GM19025 (cell line): ENCODE measurements around the gene ITPK1.
"Not testable (repeated sequence)": the region's sequence is repeated elsewhere in the genome, so short reads cannot be mapped to it uniquely, and the experiment has no call there.

Source experiments
- ATAC-seq: cut with Tn5 transposase; IDR thresholded peaks from one replicate; pipeline ENCODE4 v1.9.1; 2021; ENCODE audit warnings: mild to moderate bottlenecking, low read depth, moderate library complexity; ENCODE audit not compliant: unreplicated experiment

The ITPK1 gene

GRCh38 chr14:93106541-93107156 is 9.1 kb downstream of the ITPK1 start:
- no peak for ATAC-seq

GRCh38 chr14:93105856-93106255 is 9.9 kb downstream of the ITPK1 start:
- ATAC-seq, result not testable (repeated sequence)

DNA sequence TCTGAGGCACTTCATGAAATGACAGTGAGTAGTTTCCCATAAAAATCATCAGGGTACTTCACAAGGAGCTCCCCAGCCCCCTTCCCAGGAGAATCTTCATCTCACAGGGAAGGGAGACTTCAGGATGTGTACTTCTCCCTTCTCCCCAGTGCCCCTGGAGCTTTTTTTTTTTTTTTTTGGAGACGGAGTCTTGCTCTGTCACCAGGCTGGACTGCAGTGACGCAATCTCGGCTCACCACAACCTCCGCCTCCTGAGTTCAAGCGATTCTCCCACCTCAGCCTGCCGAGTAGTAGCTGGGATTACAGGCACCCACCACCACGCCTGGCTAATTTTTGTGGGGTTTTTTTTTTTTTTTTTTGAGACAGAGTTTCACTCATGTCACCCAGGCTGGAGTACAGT is 10.4 kb downstream of the ITPK1 start:
- no peak for ATAC-seq

DNA sequence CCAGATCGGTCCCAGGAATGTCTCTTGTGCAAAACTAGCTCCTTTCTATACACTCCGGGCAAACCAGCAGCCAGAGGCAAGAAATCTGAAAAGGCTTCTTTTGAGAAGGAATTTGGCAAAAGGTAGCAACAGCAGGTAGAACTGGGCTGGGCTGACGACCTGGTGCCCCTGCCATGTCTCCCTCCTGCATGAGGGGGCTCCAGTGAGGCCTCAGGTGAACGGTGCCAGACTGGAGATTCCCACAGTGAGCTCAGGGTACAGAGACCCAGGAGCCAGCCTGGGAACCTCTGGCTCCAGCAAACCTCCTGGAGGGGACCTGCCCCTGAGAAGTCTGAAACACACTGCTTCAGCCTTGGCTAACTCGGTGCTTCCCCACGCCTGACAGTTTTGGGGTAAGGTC is 10.8 kb downstream of the ITPK1 start:
- ATAC-seq, result no peak

DNA sequence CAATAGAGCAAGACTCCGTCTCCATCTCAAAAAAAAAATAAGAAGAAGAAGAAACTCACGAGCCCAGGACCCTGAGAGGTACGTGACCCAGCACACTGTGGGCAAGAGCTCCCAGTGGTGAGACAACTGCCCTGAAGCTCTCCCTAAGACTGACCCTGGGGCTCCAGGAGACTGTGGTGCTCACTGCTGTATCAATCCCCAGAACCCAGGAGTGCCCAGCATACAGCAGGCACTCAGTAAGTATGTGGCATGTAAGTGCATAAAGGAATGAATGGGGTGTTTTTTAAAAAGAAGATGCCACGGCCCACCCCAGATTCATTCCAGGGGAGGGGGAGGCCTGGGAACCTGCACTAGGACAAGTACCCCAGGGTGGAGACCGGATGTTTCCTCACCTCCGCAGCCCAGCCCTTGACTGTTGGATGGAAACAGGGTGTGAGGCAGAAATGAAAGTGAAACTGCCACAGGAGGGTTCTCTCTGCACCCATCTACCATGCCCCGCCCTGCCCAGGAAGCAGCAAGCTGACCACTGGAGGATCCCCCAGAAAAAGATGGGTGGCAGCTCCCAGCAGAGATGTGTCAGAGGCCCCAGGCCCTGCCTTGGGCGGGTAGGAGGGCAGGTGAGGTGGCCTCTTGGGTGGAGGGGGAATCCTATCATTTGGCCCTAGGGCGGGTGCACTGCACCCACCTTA is 12.2 kb downstream of the ITPK1 start:
- ATAC-seq, result peak; percentile 96

DNA sequence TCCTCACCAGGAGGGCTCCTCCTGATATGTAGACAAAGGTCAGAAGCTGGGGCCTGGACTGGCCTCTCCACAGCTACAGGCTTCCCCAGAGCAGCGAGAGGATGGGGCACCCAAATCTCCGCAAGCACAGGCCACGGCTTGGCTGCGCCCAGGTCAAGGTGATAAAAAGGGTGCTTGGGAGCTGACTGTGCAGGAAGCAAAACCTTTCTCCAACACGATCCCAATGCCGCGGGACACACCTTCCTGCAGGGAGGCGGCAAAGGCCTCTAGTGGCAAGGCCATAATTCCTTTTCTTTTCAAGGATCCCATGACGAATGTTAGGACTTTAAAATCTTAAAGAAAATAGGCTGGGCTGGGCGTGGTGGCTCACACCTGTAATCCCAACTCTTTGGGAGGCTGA is 13.6 kb downstream of the ITPK1 start:
- ATAC-seq, result no peak

DNA sequence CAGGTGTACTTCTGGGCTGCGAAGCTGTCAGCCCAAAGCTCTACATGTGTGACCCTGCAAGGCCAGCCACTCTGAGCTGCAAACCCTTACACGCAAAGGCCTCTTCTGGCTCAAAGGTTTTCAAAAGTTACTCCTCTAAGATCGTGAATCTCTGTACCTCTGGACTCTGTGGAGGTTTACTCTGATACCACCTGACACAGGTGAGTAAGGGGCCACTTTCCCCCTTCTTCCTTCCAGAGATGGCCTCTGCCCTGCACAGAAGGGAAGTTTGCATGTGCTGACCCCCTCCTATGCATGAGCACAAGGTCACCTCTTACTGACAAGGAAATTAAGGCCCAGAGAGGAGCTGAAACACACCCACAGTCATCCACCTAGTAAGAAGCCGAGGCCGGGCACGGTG is 14.5 kb downstream of the ITPK1 start:
- ATAC-seq, result no peak

DNA sequence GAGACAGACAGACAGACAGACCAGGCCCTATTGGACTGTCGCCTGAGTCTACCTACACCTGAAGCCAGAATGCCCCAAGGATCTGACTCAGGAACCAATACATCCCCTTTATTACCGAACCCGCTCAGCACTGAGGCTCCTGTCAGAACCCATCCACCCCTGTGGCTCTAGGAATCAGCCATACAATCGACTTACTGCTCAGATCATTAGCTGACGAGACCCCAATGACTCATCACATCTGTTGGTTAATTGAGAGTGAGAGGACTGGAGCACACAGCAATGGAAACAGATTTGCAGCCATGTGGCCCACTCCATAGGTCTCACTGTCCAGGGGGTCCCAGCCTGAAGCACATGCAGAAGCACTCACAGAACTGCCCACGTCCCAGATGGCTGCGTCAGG is 15.2 kb downstream of the ITPK1 start:
- no peak for ATAC-seq

DNA sequence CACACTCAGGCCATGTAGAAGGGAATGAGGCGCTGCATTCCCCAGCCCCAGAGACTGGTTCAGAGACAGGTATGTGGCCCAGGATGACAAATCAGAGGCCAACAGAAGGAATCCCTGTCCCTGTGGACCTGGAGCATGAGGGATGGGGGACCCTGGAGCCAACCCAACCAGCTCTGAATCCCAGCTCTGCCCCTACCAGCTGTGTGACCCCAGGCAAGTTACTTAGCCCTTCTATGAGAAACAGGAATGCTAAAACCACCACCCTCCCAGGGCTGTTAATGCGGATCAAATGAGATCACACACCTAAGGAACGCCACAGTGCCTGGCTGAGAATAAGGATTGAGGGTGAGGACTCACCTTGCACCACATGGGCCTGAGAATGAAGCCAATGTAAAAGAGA is 15.6 kb downstream of the ITPK1 start:
- no peak for ATAC-seq

DNA sequence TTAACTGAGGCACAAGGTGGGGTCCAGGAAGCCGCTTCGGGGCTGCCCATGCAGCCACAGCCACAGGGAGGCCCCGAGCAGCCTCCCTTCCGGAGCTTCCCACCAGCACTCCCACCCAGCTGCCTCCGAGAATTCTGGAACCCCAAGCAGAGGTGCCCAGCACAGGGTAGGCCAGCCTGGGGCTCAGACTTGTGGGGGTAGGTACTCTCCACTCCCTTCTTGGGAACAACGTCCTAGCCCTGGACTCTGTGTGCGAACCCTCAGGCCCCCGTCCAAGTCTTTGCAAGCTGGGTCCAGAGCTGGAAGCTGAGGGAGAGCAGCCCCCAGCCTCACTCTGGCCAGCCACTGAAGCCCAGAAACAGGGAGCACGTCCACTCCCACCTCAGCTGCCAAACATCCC is 16.1 kb downstream of the ITPK1 start:
- no peak for ATAC-seq

DNA sequence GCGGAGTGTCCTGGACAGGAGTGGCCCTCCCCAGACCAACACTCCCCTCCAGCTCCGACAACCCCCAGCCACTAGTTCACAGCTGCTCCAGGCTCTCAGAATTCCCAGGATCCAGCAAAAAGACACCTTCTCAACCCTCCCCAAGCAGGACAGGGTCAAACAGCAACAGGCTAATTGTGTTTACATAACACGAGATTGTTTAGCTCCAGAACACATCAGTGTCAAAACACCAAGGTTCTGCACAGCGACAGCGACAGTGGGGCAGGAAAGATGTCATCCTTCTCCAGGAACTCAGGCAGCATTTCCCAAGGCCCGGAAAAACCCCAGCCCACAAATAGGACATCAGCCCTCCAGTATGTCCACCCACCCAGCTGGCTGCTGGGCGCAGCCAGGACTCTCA is 16.5 kb downstream of the ITPK1 start:
- ATAC-seq, result no peak

GRCh38 chr14:93096691-93097322 is 18.9 kb downstream of the ITPK1 start:
- ATAC-seq, result no peak

GRCh38 chr14:93095742-93096510 is 19.8 kb downstream of the ITPK1 start:
- ATAC-seq, result no peak

DNA sequence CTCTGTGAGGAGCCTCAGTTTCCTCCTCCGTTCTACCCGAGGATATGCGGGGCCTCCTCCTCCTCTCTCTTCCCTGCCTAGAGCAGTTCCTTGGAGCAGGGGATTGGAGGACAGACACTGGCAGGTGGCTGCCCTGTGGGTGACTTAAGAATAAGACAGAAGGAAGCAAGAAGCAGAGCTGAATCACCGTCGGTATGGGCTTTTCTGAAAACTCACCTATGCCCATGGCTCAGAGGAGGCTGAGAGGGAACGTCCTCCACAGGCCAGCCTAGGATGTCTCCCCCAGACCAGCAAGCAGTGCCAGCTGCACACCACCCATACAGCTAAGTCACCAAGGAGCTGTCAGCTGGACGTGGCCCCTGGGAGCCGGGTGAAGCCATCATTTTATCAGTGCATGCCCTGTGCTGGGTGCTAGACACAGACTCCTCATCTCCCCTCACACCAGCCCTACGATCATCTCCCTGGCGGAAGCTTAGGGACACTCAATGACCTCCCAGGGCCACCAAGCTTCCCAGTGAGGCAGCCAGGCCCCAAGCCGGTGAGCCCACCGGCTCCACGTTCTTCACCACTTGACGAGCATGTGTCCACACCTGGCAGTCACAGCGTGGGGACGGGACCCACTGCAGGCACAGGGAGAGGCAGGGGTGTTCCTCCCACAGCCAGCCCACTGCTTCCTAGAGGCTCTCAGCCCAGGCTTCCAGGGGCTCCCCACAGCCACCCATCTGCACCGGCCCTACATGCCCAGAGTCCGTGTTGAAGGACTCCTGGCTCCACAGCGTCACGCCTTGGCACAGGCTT is 21.4 kb downstream of the ITPK1 start:
- ATAC-seq, result no peak

DNA sequence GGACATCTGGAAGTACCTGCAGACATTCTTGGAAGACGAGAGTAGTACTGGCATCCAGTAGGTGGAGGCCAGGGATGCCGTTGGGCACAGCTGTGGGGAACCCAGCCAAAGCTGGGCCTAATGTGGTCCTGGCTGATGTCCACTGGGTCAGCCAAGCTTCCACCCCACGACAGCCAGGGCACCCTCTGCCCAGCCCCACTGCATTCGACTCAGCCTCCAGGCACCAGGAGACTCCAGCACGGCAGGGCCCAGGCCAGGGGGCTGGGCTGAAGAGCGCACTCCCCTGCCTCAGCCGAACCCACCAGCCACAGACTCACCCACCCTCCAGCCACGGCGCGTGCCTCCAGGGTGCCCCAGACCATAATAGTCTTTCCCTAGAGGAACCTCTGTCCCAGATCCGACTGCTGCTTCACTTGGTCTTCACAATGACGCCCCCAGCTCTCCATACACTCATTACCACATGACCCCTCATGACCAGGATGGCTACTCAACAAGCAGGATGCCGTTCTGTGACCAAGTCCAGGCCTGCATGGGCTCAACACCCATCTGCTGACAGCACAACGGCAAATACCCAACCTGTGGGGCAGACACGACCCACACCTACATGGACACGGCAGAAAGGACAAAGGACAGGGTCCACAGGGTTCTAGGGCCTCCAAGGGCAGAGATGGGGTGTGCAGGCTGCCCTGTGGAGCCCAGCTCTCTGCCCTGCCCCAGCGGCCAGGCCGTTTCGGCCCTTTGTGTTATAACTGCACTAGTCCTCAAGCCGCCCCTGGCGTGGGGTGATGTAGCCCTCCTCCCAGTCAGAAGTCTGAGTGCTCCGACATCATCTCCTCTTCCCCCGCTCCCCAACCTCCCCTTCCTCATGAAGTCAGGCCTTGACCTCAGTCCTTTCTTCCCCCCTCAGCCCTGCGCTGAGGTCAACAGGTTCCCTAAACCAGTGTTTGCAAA is 22.8 kb downstream of the ITPK1 start:
- ATAC-seq, result no peak

- ATAC-seq, result no peak
Observed at GRCh38 chr14:93091666-93092065, 24.1 kb downstream of the ITPK1 start.

GRCh38 chr14:93090826-93091555 is 24.7 kb downstream of the ITPK1 start:
- no peak for ATAC-seq

GRCh38 chr14:93089521-93090269 is 26.0 kb downstream of the ITPK1 start:
- no peak for ATAC-seq
